Measurements from ENCODE around the gene UBE2S. TPM values are rescaled to one million over a fixed set of nuclear protein-coding genes. Genes with fewer than 3 reads are reported as not detected.

UBE2S gene
- total RNA-seq, 1 donor from 2014 or later: 235 TPM

DNA sequence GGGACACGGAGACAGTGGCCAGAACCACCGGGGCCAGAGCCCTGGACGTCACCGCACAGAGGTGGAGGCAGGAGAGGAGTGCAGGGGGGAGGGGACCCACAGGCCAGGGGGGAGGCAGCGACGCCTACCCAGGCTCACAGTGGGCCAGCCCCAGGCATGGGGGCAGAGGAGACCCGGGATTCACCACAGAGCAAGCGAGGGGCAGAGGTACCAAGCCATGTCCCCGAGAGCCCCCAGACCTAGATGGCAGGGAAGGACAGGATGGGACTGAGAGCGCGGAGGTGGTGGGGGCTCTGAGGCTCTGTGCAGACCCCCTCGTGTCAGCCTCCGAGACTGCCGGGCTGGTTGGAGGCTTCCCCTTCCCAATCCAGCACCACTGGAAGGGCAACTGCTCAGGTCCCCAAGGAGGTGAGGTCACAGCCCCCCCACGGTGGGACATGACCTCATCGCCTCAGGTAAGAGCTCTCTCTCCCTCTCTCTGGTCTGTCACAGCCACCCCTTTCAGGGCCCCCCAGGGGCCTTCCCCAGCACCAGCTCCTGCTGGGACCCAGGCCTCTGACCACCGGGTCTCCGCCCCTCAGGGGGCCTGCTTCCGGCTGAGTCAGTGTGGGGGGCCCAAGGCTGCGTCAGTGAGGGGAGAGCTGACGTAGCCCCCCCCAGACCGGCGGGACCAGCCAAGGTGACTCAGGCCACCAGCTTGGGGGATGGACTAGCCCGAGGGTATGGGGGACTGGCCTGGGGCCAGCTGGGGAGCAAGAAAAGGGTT is 35.1 kb downstream of the UBE2S start:
- peak; percentile 54 for DNase-seq
- TF ChIP-seq, protein P1, sequence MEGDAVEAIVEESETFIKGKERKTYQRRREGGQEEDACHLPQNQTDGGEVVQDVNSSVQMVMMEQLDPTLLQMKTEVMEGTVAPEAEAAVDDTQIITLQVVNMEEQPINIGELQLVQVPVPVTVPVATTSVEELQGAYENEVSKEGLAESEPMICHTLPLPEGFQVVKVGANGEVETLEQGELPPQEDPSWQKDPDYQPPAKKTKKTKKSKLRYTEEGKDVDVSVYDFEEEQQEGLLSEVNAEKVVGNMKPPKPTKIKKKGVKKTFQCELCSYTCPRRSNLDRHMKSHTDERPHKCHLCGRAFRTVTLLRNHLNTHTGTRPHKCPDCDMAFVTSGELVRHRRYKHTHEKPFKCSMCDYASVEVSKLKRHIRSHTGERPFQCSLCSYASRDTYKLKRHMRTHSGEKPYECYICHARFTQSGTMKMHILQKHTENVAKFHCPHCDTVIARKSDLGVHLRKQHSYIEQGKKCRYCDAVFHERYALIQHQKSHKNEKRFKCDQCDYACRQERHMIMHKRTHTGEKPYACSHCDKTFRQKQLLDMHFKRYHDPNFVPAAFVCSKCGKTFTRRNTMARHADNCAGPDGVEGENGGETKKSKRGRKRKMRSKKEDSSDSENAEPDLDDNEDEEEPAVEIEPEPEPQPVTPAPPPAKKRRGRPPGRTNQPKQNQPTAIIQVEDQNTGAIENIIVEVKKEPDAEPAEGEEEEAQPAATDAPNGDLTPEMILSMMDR (IDR thresholded peaks at IDR 0.05; ENCODE audit: partially characterized antibody, unreplicated experiment): no peak
- peaks cover 10% of the 10 kb centered on the region for H3K27me3 Mint-ChIP-seq (ENCODE audit: unreplicated experiment)
- peak overlapping the region; percentile 60 for H3K4me3 Mint-ChIP-seq (ENCODE audit: unreplicated experiment)
- H3K36me3 Mint-ChIP-seq (ENCODE audit: unreplicated experiment): no peaks in the 10 kb centered on the region
- no peak overlapping the region for H3K27ac Mint-ChIP-seq (ENCODE audit: unreplicated experiment)
- H3K4me1 Mint-ChIP-seq (ENCODE audit: low read depth, unreplicated experiment): peaks cover 21% of the 10 kb centered on the region
- peaks cover 11% of the 10 kb centered on the region for H3K9me3 Mint-ChIP-seq (ENCODE audit: unreplicated experiment)

DNA sequence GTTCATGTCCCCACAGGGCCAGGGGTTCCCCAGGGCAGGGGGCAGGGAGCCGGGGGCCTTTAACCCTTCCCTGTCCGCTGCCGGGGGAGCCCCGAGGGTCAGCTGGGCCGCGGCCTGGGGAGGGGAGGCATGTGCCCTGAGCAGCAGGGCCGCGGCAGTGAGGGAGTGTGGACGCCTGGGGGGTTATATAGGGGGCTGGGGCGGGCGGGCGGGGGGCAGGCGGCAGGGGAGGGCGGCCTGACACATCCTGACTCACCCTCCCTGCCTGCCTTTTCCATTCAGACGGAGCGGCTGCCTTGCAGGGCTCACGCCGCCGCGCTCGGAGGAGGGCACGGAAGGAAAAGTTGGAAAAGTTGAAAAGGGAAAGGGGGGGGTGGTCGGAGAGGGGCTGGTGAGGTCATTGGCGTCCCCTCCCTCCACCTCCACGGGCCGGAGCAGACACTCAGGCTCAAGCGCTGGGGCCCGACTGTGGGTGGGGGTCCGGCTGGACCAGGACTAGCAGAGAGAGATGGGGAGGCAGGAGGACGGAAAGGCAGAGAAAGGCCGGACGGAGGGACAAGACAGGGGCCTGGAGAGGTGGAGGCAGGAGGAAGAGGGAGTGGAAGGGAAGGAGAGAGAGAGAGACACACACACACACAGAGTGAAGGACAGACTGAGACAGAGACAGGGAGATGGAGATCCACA is 37.1 kb downstream of the UBE2S start, which contains the start of gene IL11:
Gene IL11, minus strand, starts transcription at position 159 of the 684 bp plus-strand sequence. Its CDS starts 153 bp downstream, at position 6.
- TF ChIP-seq, protein P1 (IDR thresholded peaks at IDR 0.05; ENCODE audit: partially characterized antibody, unreplicated experiment): no peak
- peaks cover 7% of the 10 kb centered on the region for H3K27me3 Mint-ChIP-seq (ENCODE audit: unreplicated experiment)
- H3K4me3 Mint-ChIP-seq (ENCODE audit: unreplicated experiment): peak within 1 kb of the TSS; percentile 89
- peak within 1 kb of the TSS; percentile 68 for H3K27ac Mint-ChIP-seq (ENCODE audit: unreplicated experiment)
- no peaks in the 10 kb centered on the region for H3K36me3 Mint-ChIP-seq (ENCODE audit: unreplicated experiment)
- H3K4me1 Mint-ChIP-seq (ENCODE audit: low read depth, unreplicated experiment): peaks cover 14% of the 10 kb centered on the region
- DNase-seq: no peak
- H3K9me3 Mint-ChIP-seq (ENCODE audit: unreplicated experiment): peaks cover 12% of the 10 kb centered on the region

DNA sequence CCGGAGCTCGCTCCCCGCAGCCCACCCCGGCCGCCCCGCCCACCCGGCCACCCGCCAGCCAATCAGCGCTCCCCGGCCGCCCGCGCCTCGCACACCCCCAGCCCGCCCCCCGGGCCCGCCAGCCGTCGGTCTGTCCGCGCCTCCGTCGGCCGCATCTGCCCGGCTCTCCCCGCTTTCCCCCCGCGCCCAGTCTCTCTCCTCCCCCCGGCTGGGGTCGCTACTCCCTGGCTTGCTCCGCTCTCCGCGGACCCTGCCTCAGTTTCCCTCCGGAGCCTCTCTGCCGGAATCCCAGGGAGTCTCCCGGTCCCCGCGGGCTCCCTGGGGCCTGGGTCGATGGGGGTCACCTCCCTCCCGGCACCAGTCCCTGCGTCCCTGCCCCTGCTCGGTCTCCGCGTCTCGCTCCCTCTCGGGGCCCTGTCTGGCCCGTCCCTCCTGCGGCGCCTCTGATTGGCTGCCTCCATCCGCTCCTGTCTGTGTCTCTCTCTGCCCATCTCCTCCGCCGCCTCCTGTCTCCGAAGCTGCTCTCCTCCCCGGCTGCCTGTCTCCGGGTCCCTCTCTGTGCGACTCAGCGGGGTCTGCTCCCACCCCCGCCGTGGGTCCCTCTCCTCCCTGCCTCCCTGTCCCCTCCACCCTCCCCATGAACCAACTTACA is 37.8 kb downstream of the UBE2S start:
- peaks cover 12% of the 10 kb centered on the region for H3K9me3 Mint-ChIP-seq (ENCODE audit: unreplicated experiment)
- TF ChIP-seq, protein P1 (IDR thresholded peaks at IDR 0.05; ENCODE audit: partially characterized antibody, unreplicated experiment): no peak
- H3K27me3 Mint-ChIP-seq (ENCODE audit: unreplicated experiment): peaks cover 7% of the 10 kb centered on the region
- peaks cover 14% of the 10 kb centered on the region for H3K4me1 Mint-ChIP-seq (ENCODE audit: low read depth, unreplicated experiment)
- peak overlapping the region; percentile 89 for H3K4me3 Mint-ChIP-seq (ENCODE audit: unreplicated experiment)
- peak; percentile 88 for DNase-seq
- H3K36me3 Mint-ChIP-seq (ENCODE audit: unreplicated experiment): no peaks in the 10 kb centered on the region
- H3K27ac Mint-ChIP-seq (ENCODE audit: unreplicated experiment): peak overlapping the region; percentile 68

DNA sequence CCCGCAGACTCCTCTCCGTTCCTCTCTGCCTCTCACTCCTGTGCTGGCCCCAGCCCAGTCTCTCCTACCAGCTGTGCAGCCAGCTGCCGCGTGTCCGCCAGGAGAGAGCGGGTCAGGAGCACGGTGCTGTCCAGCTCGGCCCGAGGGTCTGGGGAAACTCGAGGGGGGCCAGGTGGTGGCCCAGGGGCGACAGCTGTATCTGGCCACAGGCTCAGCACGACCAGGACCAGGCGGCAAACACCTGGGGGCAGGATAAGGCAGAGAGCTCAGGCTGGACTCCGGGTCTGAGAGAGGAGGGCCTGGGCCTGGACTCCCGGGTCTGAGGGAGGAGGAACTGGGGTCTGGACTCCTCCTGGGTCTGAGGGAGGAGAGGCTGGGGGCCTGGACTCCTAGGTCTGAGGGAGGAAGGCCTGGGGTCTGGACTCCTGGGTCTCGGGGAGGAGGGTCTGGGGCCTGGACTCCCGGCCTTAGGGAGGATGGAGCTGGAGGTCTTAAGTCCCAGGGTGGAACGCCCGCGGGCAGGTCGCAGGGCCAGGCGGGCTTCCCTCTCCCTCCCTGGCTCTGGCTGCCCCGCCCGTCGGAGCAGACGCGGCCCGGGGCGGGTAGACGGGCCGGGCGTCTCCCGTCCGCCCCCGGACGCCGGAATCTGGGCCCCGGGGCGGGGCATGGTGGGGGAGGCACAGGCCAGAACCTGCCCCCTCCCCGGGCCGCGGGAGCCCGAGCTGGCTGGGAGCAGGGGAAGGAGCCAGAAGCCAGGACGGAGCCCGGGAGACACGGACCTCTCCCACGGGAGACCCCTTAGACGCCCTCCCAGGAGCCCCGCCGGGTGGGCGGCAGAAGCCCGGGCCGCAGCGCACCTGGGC is 38.7 kb downstream of the UBE2S start:
- peak overlapping the region; percentile 55 for H3K4me3 Mint-ChIP-seq (ENCODE audit: unreplicated experiment)
- H3K4me1 Mint-ChIP-seq (ENCODE audit: low read depth, unreplicated experiment): peaks cover 14% of the 10 kb centered on the region
- H3K9me3 Mint-ChIP-seq (ENCODE audit: unreplicated experiment): peaks cover 14% of the 10 kb centered on the region
- TF ChIP-seq, protein P1 (IDR thresholded peaks at IDR 0.05; ENCODE audit: partially characterized antibody, unreplicated experiment): no peak
- H3K36me3 Mint-ChIP-seq (ENCODE audit: unreplicated experiment): no peaks in the 10 kb centered on the region
- H3K27me3 Mint-ChIP-seq (ENCODE audit: unreplicated experiment): peaks cover 7% of the 10 kb centered on the region
- peak overlapping the region; percentile 62 for H3K27ac Mint-ChIP-seq (ENCODE audit: unreplicated experiment)
- peak; percentile 74 for DNase-seq
